GM21619 (cell line): ENCODE data around the gene OGFOD1.

ENCODE experiments used
- ATAC-seq: cut with Tn5 transposase; IDR thresholded peaks from one replicate; pipeline ENCODE4 v1.9.1; 2021; ENCODE audit not compliant: unreplicated experiment

OGFOD1 gene

GRCh38 chr16:56450986-56451752 lies at the start of gene OGFOD1, which contains the start of gene NUDT21:
OGFOD1 (plus strand) TSS chr16:56451554; CDS start chr16:56451613, 59 bp downstream.
NUDT21 (minus strand) TSS chr16:56451332; CDS start chr16:56451202, 130 bp downstream.
- peak; percentile 98 for ATAC-seq

DNA sequence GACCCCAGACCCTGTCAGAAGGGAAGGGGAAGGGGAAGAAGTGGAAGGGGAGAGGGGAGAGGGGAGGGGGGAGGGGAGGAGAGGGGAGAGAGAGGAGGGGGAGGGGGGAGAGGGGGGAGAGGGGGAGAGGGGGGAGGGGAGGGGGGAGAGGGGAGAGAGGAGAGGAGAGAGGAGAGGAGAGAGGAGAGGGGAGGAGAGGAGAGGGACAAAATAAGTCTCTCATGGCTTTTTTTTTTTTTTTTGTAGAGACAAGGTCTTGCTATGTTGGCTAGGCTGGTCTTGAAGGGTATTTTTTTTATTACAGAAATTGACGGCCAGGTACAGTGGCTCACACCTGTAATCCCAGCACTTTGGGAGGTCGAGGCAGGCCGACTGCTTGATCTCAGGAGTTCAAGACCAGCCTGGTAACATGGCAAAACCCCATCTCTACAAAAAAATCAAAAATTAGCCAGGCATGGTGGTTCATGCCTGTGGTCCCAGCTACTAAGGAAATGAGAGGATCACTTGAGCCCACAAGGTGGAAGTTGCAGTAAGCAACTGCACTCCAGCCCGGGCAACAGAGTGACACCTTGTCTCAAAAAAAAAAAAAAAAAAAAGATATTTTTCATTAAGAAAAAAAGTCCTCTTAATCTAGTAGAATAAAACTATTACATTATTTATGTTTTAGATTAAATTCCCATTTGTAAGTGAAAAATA lies 45.2 kb upstream of the OGFOD1 start:
- no peak for ATAC-seq

GRCh38 chr16:56408379-56409098 lies 42.8 kb upstream of the OGFOD1 start:
- ATAC-seq: no peak

DNA sequence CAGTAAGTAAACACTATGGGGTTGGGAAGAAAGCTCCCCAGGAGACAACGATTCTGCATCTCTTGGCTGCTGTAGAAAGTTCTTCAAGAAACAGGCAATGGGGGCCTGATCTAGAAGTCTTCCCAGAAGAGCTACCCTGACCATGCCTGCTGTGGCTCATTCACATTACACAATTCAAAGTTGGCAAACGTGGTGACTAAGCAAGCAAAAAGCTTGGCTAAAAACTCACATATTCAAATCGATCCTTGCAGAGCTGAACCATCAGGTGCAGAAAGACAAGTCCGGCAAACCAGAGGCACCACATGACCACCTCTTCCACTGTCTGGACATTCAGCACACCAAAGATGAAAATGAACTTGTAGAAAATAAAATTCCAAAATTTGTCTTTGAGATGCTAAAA lies 42.2 kb upstream of the OGFOD1 start:
- no peak for ATAC-seq

DNA sequence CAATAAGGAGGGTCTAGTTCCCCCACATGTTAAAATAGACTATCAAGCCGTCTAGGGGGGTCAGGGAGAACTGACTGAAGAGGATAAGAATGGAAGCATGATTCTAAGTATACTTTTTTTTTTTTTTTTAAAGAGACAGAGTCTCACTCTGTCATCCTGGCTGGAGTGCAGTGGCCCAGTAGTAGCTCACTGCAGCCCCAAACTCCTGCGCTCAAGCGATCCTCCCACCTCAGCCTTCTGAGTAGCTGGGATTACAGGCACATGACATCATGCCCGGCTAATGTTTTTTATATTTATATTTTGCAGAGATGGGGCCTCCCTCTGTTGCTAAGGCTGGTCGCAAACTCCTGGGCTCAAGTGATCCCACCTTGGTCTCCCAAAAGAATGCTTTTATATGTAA lies 40.2 kb upstream of the OGFOD1 start:
- no peak for ATAC-seq

GRCh38 chr16:56411624-56412023 lies 39.7 kb upstream of the OGFOD1 start:
- no peak for ATAC-seq

DNA sequence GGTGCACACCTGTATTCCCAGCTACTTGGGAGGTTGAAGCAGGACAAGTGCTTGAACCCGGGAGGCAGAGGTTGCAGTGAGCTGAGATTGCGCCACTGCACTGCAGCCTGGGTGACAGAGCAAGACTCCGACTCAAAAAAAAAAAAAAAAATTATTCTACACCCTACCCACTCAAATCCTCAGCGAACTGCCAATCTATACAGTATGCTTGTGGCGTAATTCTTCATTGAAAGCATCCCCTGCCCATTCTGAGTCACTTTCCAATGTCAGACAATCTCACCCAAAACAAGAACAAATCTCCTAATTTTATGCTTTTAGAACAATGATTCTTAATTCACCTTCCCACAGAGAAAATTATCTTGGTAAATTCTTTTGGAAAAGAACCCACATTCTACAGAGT lies 38.0 kb upstream of the OGFOD1 start:
- ATAC-seq: no peak

DNA sequence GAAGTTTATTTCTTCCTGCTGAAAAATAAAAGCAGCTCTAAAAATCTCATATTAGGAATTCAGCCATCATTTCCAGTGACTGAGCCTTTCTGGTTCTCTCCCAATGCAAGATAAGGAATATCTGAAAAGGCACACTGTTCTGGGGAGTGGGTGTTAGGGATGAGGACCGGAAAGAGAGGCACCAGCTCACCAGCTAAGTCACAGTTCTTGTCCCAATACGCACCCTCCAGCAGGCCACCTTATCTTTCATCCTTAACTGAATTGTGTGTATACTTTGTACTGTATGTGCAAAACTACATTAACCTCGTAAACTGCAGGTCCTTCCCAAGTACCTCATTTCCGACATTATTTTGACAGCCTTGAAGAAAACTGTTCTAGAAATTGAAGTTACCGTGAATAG lies 37.0 kb upstream of the OGFOD1 start:
- ATAC-seq: no peak

DNA sequence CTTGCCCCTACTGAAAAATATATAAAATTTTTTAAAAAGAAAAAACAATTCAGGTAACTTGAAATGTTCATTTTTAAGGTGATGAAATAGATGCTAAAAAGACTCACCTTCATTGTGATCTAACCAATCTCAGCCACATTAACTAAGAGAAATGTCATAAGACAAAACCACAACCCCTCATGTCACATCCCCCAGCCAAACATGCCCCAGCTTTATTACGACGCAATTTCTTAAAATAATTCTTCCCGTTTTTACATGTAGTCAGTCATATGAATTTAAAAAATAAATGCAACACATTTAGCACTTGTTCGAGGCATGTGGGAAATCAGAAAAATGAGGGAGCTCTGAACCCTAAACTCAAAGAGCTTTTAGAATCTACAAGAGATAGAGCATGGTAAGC lies 35.5 kb upstream of the OGFOD1 start:
- no peak for ATAC-seq

DNA sequence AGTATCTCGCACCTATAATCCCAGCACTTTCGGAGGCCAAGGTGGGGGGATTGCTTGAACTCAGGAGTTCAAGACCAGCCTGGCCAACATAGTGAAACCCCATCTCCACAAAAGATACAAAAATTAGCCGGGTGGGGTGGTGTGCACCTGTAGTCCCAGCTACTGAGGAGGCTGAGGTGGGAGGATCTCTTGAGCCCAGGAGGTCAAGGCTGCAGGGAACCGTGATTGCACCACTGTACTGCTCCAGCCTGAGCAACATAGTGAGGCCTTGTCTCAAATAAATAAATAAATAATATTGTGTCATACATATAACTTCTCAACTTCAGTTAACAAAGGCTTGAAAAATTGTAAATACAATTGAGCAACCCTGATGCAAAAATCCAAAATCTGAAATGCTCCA lies 34.2 kb upstream of the OGFOD1 start:
- ATAC-seq: no peak

DNA sequence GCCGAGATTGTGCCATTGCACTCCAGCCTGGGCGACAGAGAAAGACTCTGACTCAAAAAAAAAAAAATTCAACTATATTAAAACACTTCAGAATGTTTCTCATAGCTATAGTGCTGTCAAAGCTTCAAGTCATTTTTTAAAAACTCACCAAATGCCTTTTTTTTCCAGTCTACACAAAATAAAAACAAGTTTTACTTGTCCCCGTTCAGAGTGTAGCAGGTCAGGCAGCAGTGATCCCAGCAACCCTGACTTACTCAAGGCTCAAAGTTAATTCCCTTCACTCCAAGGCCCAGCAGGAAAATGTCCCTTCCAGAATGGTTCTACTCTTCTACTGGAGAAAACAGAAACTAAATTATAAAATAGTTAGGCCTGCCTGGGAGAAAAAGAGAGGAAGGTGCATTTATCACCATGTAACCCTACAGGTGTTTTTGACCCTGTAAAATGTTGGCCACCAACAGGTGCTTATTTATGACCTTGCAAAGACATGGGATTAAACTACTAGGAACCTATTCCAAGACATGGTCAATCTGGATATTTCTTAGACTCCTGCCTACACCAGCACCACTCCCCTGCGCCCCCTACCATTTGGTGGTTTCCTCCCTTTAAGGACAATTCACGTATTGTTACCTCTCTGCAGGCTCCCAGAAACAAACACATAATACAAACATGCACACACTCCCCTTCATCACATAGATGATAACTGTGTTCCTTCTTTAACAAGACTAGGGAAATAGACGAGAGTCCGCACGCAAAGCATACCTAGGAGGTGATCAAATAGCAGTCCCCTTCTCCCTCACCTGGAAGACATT lies 31.4 kb upstream of the OGFOD1 start:
- ATAC-seq: no peak

DNA sequence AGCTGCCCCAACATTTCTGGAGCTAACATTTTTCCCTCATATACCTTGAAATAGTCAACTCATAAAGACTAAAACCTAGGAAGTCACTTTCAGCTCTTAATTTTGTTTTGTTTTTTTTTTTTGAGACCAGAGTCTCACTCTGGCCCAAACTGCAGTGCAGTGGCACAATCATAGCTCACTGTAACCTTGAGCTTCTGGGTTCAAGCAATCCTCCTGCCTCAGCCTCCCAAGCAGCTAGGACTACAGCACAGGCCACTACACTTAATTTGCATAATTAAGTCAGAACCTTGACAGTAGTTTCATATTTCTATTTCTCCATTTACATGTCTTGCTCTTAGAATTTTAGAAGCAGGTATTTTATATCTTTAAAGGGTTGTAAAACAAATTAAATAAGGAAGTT lies 30.7 kb upstream of the OGFOD1 start:
- ATAC-seq: no peak

GRCh38 chr16:56421313-56421712 lies 30.0 kb upstream of the OGFOD1 start:
- ATAC-seq: no peak

DNA sequence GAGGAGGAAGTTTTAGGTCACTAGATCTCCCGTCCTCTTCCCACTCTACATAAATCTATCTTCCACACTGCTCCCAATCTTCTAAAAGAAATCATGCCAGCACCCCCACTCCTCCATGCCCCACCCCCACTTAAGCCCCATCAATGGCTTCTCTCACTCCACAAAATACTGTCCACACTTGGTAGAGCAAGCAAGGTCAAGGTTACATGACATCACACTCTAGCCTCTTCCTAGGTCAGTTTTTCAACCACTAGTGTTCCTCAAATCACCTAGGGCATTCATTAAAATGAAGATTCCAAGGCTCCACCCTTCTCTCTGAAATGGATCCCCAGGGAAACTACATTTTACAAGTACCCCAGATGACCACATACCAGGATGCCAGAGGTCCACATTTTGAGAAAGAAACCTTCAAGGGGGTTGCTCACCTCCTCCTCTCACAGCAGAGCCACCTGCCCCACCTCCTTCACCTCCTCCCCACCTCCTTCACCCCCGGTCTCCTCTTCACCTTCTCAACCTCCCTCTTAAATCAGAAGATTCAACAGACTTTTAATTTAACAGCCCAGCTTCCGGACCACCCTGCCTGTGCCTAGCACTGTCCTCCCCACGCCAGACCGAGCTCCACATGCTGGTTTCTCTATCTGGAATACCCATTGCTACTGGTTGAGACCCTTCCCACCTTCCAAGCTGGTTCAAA lies 29.2 kb upstream of the OGFOD1 start:
- ATAC-seq: no peak

GRCh38 chr16:56422896-56423441 lies 28.4 kb upstream of the OGFOD1 start:
- ATAC-seq: no peak

DNA sequence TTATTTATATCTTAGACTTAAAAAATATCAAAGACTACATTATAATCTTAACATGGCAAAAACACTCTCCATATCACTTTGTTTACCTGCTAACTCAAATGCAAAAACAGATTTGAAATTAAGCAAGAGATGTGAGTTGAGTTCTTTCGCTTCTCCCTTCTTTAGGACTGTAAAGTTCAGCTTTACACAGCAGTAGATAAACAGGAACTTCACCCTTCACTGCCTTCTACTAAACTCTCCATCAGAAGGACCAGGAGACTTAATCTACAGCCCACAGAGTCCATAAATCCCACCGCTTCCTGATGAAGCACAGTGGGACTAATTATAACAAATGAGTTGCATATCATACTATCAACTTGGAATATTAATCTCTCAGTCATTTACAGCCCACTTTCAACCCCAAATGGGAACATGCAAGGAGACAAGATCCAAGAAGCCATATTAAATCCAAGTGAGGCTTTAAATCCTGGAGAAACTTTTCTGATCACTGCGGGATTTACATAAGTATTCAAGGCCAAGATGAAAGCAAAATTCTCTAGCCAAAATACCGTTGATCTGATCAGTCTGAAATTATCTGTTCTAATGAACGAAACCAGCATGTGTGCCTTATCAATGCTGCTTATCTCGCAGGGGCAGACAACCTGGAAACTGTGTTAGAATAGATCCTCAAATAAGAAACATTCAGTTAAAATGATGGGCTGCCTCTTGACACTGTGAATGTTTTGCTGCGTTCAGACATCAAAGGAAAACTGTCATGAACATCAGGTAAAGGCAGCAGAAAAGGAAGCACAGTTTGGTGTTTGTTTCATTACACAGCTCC lies 27.6 kb upstream of the OGFOD1 start:
- peak; percentile 31 for ATAC-seq

DNA sequence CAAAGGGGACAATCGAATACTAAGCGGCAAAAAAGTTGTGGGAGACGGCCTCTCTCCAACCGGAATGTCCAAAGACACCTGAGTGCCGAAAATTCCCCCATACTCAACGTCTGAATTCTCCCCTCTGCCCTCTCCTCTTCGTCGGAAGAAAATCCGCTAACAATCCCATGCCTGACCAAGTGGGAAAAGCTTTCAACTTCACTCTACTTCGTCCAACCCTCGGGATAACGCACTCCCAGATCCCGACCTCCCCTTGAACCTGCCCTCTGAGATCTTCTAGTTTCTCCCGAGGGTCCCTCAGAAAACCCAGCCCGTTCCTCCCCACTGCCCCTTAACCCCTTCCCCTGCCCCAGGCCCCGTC lies 27.0 kb upstream of the OGFOD1 start:
- ATAC-seq: no peak

GRCh38 chr16:56424791-56425438 lies 26.4 kb upstream of the OGFOD1 start:
- peak; percentile 21 for ATAC-seq

- peak; percentile 71 for ATAC-seq
Measured at GRCh38 chr16:56425439-56425832, 25.9 kb upstream of the OGFOD1 start, which contains the start of gene AMFR. AMFR (minus strand) TSS chr16:56425545; CDS start chr16:56425327, 218 bp downstream.
